Activated naive CD4-positive, alpha-beta T cell (primary cell): ENCODE data around the gene SCAP.
"Not testable (repeated sequence)": the region's sequence is repeated elsewhere in the genome, so short reads cannot be mapped to it uniquely, and the experiment has no call there.

ENCODE experiments used
- DNase-seq, 4 experiments: peaks; one replicate each; lab custom pipeline; 2025; lab: John Stamatoyannopoulos, UW

The SCAP gene

DNA sequence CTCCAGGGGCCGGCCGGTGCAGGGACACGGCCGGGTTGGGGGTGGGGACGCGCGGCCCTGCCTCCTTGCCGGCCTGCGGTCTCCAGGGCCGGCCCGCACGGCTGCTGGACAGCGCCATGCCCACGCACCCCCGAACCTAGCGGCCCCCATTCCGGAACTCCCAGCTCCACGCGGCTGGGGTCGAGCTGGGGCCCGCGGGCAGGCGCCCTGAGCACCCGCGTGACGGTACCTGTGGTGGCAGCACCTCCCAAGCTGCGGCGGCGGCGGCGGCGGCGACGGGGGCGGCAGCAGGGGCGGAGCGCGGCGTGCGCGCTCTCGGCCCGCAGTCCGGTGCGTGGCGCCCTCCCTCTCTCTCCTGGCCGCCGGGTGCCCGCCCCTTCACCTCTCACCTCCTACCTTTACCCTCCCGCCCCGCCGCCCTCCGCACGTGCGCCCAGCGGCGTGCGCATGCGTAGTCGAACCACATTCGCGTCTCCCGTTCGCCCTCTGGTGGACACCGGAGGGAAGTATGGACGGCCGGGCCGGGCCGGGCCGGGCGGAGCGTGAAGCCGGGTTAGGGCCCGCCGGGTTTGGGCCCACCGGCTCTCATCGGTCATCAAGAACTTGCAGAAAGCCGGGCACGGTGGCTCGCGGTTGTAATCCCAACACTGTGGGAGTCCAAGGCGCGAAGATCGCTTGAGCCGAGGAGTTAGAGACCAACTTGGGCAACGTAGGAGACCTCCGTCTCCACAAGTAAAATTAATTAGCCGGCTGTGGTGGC, at the start of gene SCAP:
TSS of gene SCAP (minus strand) at position 372 of the 760 bp plus-strand sequence. CDS start 32,948 bp downstream, outside the sequence.
- peak; percentile 93 to 97 (median 95) for DNase-seq

DNA sequence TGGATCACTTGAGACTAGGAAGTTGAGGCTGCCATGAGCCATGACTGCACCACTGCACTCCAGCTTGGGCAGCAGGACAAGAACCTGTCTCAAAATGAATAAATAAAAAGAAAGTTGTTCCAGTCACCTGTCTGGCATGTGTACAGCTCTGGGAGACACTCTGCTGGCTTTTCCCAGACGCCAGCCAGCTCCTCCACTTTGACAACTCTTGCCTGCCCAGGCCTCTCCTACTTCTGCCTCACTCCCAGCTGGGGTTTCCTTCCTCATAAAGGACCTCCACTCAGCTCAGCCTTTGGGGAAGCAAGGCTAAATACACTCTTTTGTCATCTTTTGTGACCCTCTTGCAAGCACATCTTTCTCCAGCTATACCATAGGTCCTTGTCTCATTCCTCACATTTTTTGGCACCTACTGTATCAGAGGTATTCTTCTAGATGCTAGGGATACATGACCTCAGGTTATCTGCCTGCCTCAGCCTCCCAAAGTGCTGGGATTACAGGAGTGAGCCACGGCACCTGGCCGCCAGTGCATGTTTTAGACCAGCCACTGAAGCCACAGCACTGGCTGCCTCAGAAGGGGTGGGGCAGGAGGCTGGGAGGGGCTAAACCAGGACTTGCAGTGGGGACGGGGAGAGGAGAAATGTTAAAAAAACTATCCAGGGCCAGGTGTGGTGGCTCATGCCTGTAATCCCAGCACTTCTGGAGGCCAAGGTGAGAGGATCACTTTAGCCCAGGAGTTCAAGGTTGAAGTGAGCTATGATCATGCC, 47.8 kb upstream of the SCAP start:
- no peak for DNase-seq

DNA sequence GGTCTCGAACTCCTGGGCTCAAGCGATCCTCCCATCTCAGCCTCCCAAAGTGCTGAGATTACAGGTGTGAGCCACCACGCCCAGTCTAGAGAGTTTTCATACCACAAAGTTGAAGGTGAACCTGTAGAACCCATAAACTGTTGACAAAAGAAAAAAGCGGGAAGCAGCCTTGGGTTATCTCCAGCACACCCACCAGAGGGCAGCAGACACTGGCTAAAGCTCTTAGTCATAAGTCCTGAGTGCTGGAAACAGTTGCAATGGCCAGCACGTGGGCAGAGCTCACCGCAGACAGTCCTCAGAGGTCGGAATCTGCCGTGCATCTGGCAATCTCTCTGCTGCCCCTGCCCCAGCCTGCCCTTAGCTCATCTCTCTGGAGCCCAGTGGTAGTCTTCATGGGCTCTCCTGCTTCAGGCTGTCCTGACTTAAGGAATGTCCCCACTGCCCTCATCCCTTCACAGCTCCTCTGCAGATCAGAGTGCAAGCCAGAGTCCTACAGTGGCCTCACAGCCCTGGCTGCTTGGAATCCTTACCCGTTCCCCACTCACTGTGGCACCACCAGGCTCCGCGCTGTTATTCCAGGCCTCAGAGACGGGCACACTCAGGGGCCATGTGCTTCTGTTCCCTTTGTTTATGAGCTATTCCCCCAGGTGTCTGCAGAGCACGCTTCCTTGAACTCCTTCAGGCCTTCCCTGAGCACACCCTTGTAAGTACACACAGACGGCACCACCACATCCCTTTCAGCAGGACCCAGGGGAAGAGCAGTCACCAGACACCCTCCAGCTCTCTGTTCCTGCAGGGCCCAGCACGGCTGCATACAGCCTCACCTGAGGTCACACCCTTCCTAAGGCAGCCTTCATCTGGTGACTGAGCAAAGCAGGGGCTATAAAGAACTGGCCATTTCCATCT, 46.6 kb upstream of the SCAP start:
- peak in 3 of 4 experiments; percentile 30 to 53 (median 35) for DNase-seq

DNA sequence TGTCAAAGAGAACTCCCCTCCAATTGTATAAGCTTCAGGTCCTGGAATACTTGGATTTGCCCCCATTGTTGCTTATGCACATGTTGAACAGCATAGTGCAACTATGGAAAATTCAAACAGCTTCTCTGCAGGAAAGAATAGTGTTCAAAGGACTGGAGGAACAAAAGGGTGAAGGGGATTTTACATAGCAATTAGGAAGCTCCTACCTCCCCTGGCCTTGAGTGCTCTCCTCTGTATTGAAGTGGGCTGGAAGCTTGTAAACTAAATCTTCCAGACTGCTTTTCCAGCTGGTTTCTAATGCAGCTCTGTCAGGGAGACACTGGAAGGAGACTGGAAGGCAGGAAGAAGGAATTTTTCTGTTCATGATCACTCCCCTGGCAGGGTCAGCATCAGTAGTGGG, 45.0 kb upstream of the SCAP start:
- DNase-seq = no peak

DNA sequence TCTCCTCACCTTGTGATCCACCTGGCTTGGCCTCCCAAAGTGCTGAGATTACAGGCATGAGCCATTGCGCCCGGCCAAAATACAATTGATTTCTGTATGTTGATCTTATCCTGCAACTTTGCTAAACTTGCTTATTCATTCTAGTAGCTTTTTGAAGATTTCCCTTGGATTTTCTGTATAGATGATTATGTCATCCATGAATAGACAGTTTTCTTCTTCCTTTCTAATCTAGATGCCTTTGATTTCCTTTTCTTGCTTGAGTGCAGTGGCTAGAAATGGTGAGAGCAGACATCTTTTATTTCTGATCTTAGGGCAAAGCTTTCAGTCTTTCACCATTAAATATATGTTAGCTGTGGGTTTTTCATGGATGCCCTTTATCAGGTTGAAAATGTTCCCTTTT, 42.2 kb upstream of the SCAP start:
- DNase-seq = no peak

DNA sequence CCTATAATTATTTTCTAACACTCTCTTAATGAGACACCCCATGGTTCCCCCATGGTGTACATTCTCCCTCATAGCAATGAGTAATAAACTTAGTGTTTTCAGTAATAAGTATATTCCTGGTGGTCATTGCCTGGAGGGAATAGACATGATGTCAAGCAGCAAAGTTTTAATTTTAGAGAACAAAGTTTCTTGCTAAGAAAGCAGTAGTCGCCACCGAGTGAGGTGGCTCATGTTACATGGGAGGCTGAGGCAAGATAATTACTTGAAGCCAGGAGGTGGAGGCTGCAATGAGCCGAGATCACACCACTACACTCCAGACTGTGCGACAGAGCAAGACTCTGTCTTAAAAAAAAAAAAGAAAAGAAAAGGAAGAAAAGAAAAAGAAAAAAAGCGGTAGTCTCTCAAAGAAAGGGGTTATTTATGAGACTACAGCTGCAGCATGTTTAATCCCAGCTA, 40.2 kb upstream of the SCAP start:
- DNase-seq = no peak

DNA sequence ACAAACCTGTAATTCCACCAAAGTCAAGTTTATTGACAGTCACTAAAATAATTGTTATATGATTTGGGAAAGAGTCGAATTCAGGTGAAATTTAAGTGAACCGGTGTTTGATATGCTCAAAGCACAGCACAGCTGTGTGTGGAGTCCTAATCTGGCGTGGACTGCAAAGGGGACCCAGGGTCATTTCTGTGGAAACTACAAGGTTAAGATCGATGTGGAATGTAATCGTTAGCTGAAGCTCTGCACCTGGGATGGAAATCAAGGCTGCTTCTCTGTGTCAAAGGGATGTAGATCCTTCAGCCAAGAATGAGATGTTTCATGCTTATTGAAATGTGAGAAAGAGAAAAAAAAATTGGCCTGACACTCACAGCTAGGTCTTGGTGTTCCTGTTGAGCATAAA, 39.4 kb upstream of the SCAP start:
- DNase-seq = no peak

DNA sequence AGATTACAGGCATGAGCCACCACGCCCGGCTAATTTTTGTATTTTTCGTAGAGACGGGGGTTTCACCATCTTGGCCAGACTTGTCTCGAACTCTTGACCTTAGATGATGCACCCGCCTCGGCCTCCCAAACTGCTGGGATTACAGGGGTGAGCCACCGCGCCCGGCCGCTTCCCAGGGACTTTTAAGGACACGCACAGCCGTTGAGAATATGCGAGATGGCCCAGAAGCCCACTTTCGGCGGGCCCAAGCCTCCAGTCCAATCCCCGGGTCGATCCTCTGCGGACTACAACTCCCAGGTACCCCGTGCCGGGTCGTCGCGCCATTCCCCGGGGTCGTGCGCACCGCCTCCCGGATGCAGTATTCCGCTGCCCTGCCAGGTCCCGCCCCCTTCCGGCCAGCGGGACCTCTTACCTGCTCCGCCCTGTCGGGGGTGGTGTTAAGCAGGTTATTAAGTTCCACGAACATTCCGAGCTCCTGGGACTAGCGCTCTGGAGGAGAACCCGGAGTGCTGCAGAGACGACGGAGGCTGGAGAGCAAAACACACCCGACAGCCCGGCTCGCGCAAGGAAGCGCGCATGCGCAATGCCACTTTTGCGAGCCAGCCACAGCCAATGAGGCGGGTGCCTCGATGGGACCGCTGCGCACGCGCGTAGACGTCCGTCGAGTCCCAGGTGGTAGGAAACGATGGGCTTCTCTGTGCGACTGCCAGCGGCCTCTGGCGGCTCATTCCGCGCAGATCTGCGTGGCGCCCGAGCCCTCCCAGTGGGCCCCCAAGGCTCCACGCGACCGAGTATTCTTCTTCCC, 37.6 kb upstream of the SCAP start, which contains the start of gene ELP6:
TSS of gene ELP6 (minus strand) at position 588 of the 805 bp plus-strand sequence. CDS start at position 466, 122 bp downstream.
- DNase-seq = peak; percentile 96 to 99 (median 98)

DNA sequence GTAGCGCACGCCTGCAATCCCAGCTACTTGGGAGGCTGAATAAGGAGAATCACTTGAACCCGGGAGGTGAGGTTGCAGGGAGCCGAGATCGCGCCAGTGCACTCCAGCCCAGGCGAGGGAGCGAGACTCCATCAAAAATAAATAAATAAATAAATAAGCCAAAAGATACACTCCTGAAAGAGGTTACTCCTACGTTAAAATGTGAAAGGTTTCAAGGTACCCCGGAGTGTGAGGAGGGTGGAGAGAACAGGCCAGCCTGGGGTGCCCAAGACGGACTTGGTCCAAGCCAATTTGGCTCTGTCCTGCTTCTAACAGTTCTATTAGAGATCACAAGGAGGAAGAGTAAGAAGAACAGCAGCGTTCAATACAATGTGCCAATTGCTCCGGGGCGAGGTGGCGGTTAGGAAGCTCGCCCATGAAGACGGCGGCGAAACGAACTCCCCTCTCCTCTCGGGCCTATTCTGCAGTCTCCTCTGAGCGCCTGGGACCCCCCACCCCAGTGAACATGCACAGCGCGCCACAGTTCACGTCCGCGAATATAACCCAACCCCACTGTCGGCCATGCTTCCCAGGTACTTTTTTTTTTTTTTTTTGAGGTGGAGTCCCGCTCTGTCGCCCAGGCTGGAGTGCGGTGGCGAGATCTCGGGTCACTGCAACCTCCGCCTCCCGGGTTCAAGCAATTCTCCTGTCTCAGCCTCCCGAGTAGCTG, 36.8 kb upstream of the SCAP start:
- peak in 2 of 4 experiments; percentile 15 to 32 for DNase-seq

DNA sequence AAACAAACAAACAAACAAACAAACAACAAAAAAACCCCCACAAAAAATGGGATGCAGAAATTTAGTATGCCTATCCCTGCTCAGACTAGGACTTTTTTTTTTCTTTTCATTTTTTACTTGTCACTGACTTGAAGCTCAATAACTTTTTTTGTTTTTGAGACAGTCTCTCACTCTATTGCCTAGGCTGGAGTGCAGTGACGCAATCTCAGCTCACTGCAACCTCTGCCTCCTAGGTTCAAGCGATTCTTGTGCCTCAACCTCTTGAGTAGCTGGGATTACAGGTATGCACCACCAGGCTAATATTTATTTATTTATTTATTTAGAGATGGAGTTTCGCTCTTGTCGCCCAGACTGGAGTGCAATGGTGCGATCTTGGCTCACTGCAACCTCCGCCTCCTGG, 29.5 kb upstream of the SCAP start:
- not testable (repeated sequence) for DNase-seq

DNA sequence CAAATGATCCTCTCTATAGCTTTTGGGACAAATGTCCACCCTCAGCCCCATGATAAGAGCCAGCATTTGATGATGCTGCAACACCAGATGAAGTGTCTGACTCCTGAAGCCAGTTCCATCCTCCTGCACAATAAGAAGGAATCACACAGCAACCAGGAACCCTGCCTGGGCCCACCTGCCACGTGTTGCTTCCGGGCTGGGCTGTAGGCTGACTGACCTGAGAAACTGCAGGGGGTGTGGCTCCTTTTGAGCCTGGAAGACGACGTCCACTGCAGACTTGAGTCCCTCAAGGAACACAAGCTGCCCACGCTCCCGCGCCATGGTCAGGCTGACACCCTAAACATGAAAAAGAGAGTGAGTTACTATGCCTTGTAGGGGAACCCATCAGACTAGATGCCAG, 28.4 kb upstream of the SCAP start:
- no peak for DNase-seq

DNA sequence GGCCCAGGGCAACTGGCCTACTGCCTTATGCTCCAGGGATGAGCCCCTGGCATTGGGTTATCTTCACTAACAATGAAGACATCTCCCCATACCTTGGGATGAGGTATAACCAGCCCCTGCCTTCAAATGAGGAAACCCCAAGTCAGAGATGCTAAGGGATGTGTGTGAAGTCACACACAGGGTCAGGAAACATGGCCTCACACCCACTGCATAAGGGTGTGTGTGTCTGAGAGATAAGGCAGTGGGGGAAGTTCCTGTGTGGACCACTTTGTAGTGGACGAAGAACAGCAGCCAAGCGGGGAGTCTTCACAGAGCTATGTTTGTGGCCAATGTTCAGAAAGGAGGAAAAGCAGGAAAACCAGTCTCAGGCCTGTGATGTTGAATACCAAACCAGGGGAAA, 27.3 kb upstream of the SCAP start:
- DNase-seq = no peak

DNA sequence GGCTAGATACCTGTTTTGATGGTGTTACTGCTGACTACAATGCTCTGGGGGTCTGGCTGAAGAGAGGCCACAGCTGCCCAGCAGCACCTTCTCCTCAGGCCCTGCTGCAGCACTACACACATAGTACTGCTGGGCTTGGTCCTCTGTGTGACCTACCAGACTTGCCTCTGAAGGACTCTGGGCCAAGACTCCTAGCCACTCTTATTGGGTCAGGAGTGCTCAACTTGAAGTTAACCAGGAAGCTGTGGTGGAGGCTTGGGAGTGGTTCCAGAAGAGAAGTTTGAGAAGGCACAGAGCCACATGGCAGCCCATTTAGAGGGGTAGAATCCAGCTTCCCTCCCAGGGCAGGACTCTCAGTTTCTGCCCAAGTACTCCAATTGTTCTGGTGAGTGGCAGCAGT, 21.2 kb upstream of the SCAP start:
- DNase-seq = no peak

DNA sequence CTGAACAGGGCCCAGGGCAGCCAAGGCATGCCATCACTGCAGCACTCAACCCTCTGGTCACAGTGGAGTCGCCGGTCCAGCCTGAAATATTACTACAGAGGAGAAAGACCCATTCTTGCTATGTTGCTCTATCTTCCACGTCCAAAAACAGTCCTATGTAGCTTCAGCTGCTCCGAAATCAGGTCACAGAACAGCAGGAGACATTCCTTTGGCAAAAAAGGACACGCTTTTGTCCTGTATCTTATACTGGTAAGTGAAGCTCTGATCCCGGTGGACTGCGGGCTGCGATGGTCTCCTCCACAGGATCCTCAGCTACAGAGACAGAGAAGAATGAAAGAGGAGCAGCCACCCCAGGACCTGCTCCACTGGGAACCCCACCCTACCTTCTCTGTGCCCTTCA, 20.1 kb upstream of the SCAP start:
- DNase-seq = no peak

DNA sequence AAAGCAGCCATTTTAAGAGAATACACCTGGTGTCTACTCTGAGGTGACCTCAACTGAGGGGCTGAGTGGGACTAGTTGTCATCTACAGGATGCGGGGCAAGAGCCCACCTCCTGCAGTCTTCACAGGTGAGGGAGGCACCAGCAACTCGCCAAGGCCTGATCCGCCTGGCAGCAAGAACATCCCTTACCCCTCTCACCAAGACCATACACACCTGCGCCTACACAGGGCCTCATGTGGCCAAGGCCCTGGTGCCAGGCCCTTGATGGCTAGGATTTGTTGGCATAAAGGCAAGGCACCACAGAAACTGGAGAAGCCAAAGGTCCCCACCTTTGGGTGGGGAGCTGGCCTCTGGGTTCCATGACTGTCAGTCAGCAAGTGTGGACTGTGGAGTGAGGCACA, 19.4 kb upstream of the SCAP start:
- no peak for DNase-seq

DNA sequence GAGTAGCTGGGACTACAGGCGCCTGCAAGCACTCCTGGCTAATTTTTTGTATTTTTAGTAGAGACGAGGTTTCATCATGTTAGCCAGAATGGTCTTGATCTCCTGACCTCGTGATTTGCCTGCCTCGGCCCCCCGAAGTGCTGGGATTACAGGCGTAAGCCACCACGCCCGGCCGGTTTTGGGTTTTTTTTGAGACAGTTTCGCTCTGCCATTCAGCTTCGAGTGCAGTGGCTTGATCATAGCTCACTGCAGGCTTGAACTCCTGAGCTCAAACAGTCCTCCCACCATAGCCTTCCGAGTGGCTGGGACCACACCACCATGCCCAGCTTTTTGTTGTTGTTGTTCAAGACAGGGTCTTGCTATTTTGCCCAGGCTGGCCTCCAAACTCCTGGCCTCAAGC, 16.0 kb upstream of the SCAP start:
- DNase-seq = no peak

DNA sequence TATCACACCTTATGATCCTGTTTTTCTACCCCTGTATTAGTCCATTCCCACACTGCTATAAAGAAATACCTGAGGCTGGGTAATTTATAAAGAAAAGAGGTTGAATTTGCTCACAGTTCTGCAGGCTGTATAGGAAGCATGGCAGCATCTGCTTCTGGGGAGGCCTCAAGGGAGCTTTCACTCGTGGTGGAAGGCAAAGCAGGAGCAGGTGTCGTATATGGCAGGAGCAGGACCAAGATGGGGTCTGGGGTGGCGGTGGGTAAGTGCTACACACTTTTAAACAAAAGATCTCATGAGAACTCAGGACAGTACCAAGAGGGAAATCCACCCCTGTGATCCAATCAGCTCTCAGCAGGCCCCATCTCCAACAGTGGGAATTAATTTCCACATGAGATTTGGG, 15.4 kb upstream of the SCAP start:
- DNase-seq = no peak

DNA sequence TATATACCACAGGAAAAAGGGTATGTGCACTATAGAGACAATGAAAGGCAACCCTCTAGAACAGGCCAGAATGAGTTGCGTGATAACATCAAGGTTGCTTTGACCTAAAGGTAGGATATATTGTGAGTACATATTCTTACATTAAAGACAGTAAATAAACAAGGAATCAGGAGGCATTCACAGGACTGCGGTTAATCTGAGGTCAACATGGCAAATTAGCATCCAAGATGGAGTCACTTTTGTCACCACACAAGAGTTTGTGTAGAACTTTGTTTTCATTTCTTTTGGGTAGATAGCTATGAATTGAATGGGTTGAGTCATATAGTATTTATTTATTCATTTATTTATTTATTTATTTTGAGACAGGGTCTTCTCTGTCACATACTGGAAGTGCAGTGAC, 11.5 kb upstream of the SCAP start:
- no peak for DNase-seq

DNA sequence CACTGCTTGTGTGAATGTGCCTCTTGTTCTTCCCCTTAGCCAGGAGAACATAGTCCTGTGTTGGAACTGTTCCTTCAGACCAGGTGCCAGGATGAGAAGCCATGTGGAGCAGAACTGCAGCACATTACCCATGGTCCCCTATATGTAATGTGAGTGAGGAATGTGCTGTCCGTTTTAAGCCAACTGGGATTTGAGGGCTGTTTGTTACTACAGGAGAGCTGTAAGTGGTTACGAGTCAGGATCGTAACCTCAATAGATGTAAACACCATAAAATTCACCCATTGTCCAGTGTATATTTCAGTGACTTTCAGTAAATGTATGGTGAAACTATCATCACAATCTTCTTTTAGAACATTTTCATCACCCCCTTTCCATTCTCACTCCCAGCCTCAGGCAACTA, 10.1 kb upstream of the SCAP start:
- DNase-seq = no peak

DNA sequence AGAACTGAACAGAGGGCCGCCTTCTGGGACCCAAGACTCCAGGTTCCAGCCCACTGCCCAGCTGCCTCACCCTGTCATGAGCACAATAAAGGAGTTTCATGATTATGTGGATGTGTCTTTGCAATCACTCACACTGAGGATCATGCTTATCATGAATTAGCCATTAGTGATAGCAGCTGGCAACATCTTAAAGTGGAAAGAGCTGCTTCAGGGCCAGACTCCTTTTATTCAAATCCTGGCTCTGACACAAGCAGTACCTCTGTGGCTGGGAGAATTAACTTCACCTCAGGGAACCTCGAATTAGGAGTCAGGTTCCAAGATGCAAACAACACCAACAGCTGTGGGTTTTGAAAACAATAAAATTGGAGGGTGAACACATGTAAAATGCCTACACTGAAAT, 6.6 kb upstream of the SCAP start:
- DNase-seq = no peak

DNA sequence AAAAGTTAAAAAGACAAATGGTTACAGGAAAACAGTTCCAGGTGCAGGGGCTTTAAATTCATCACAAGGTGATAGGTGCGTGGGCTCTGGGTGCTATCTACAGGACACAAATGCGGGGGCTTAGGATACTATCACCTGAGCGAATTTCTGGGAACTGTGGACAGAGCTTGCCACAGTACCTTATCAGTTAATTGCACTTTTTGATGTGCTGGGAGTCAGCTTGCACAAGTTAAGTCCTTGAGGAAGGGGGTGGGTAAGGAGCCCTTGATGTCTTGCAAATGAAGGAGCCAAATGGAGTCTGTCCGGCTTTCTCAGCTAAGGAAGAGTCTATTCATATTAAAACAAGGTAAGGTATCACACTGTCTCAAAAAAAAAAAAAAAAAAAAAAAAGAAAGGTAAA, 6.0 kb upstream of the SCAP start:
- DNase-seq = not testable (repeated sequence)
